ENCODE measurements around the gene CCNI2.

CCNI2 gene

GRCh38 chr5:132765311-132766019 is 18.2 kb downstream of the CCNI2 start:
- no peak for TF ChIP-seq EZH2 (IDR thresholded peaks at IDR 0.05; ENCODE audit: borderline replicate concordance, low read length)
- TF ChIP-seq, protein P1, sequence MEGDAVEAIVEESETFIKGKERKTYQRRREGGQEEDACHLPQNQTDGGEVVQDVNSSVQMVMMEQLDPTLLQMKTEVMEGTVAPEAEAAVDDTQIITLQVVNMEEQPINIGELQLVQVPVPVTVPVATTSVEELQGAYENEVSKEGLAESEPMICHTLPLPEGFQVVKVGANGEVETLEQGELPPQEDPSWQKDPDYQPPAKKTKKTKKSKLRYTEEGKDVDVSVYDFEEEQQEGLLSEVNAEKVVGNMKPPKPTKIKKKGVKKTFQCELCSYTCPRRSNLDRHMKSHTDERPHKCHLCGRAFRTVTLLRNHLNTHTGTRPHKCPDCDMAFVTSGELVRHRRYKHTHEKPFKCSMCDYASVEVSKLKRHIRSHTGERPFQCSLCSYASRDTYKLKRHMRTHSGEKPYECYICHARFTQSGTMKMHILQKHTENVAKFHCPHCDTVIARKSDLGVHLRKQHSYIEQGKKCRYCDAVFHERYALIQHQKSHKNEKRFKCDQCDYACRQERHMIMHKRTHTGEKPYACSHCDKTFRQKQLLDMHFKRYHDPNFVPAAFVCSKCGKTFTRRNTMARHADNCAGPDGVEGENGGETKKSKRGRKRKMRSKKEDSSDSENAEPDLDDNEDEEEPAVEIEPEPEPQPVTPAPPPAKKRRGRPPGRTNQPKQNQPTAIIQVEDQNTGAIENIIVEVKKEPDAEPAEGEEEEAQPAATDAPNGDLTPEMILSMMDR (IDR thresholded peaks at IDR 0.05; ENCODE audit: low read length) = no peak
- H3K4me2 ChIP-seq (ENCODE audit: low read length) = no peak overlapping the region

DNA sequence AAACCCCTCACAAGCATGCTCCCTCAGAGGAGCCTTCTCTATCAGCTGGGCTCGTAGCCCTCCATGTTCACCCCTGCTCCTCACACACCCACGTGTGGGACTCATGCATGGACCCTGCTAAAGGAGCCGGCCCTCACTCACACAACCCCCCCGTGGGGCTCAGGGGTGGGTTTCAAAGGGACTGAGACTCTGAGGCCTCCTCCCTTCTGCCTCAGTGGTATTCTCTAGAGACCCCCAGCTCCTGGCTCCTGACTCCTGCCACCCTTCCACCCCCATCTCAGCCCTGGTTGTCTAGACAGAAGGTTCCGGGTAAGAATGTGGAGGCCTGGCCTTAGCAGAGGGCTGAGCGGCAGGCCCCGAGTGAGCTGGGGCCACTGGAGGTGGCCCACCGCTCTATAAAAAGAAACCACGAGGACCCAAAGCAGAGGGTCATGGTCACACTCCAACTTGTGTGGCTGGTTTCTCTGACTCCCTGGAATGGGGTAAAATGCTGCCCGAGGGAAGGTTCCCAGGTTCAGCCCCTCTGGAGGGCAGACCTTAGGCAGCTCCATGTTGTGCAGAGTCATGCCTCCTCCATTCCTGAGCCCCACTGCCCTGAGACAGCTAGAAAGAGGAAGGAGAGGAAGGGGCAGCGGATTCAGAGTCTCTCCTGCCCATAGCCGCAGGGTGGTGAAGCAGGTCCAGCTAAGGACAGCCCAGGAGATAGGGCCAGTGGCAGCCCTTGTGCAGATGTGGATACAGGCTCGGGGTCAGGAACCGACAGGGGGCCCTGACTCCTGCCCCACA is 19.0 kb downstream of the CCNI2 start:
- no peak overlapping the region for H2AFZ ChIP-seq (ENCODE audit: low read length)
- H3K4me3 ChIP-seq (ENCODE audit: low read depth, low read length, poor library complexity, severe bottlenecking) = no peak overlapping the region
- H3K9me3 ChIP-seq (ENCODE audit: low read length) = no peaks in the 10 kb centered on the region
- H3K4me2 ChIP-seq (ENCODE audit: low read length) = no peak overlapping the region
- H3K27me3 ChIP-seq (ENCODE audit: insufficient read depth, low read length) = 0 out of 2 replicates have a peak, but pooled peaks cover 10% of the 10 kb centered on the region
- H3F3A ChIP-seq (ENCODE audit: insufficient read depth, low read length) = no peaks in the 10 kb centered on the region
- no peaks in the 10 kb centered on the region for H3K4me1 ChIP-seq (ENCODE audit: insufficient read depth, low read length, severe bottlenecking)
- H3K9me2 ChIP-seq (ENCODE audit: low read depth, low read length) = no peaks in the 10 kb centered on the region
- no peaks in the 10 kb centered on the region for H3K79me2 ChIP-seq (ENCODE audit: insufficient read depth, low read length)
- H3K9ac ChIP-seq (ENCODE audit: low read length) = no peak overlapping the region
- no peaks in the 10 kb centered on the region for H4K20me1 ChIP-seq (ENCODE audit: insufficient read depth, low read length)
- H3K36me3 ChIP-seq (ENCODE audit: insufficient read depth, low read length) = no peaks in the 10 kb centered on the region
- H3K27ac ChIP-seq (ENCODE audit: low read depth, low read length, poor library complexity, severe bottlenecking) = no peak overlapping the region
- no peak for TF ChIP-seq EZH2 (IDR thresholded peaks at IDR 0.05; ENCODE audit: borderline replicate concordance, low read length)

More at GRCh38 chr5:132765311-132766019, 18.2 kb downstream of the CCNI2 start:
- Histone ChIP-seq H3F3A (ENCODE audit: insufficient read depth, low read length) (no peaks in the 10 kb centered on the region), H3K4me3 (ENCODE audit: low read depth, low read length, poor library complexity, severe bottlenecking) (no peak overlapping the region), H3K9me3 (ENCODE audit: low read length) (no peaks in the 10 kb centered on the region), H2AFZ (ENCODE audit: low read length) (no peak overlapping the region), H3K9me2 (ENCODE audit: low read depth, low read length) (no peaks in the 10 kb centered on the region), H4K20me1 (ENCODE audit: insufficient read depth, low read length) (no peaks in the 10 kb centered on the region), H3K79me2 (ENCODE audit: insufficient read depth, low read length) (no peaks in the 10 kb centered on the region), H3K36me3 (ENCODE audit: insufficient read depth, low read length) (no peaks in the 10 kb centered on the region), H3K9ac (ENCODE audit: low read length) (no peak overlapping the region), H3K4me1 (ENCODE audit: insufficient read depth, low read length, severe bottlenecking) (no peaks in the 10 kb centered on the region), H3K27me3 (ENCODE audit: insufficient read depth, low read length) (0 out of 2 replicates have a peak, but pooled peaks cover 10% of the 10 kb centered on the region), H3K27ac (ENCODE audit: low read depth, low read length, poor library complexity, severe bottlenecking) (no peak overlapping the region)

DNA sequence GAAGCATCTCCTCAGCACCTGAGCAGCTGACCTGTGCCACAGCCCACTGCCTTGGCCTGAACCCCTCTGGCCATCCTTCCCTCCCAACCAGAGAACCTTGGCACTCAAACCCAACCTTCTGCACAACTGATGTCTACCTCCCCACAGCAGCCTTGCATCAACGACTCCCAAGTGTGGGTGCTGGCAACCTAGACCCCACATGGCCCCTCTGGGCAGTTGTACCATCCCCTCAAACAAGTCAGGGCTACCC is 19.5 kb downstream of the CCNI2 start:
- Histone ChIP-seq H3K4me3 (ENCODE audit: low read depth, low read length, poor library complexity, severe bottlenecking) (no peak overlapping the region), H3K27me3 (ENCODE audit: insufficient read depth, low read length) (0 out of 2 replicates have a peak, but pooled peaks cover 10% of the 10 kb centered on the region), H4K20me1 (ENCODE audit: insufficient read depth, low read length) (no peaks in the 10 kb centered on the region), H3K27ac (ENCODE audit: low read depth, low read length, poor library complexity, severe bottlenecking) (no peak overlapping the region), H2AFZ (ENCODE audit: low read length) (no peak overlapping the region), H3K9ac (ENCODE audit: low read length) (no peak overlapping the region), H3K4me1 (ENCODE audit: insufficient read depth, low read length, severe bottlenecking) (no peaks in the 10 kb centered on the region), H3K4me2 (ENCODE audit: low read length) (no peak overlapping the region), H3F3A (ENCODE audit: insufficient read depth, low read length) (no peaks in the 10 kb centered on the region), H3K79me2 (ENCODE audit: insufficient read depth, low read length) (no peaks in the 10 kb centered on the region), H3K36me3 (ENCODE audit: insufficient read depth, low read length) (no peaks in the 10 kb centered on the region), H3K9me2 (ENCODE audit: low read depth, low read length) (no peaks in the 10 kb centered on the region), H3K9me3 (ENCODE audit: low read length) (no peaks in the 10 kb centered on the region)
- TF ChIP-seq EZH2 (IDR thresholded peaks at IDR 0.05; ENCODE audit: borderline replicate concordance, low read length) = no peak
- TF ChIP-seq, protein P1 (IDR thresholded peaks at IDR 0.05; ENCODE audit: low read length) = no peak

Measured in OCI-LY1 (cell line).